Islet of Langerhans (tissue), 1 donor: Measurements from ENCODE around the gene BEX3.
"Not testable (repeated sequence)": the region's sequence is repeated elsewhere in the genome, so short reads cannot be mapped to it uniquely, and the experiment has no call there.

Experiments used
- FAIRE-seq: peaks from one replicate; lab custom pipeline; 2011; peaks lifted over from hg19 to GRCh38; lab: Jason Lieb, UNC

Gene BEX3

GRCh38 chrX:103376118-103376978, at the start of gene BEX3:
Gene BEX3 (plus strand): TSS chrX:103376538. CDS start chrX:103377522, 984 bp downstream.
- no peak for FAIRE-seq

DNA sequence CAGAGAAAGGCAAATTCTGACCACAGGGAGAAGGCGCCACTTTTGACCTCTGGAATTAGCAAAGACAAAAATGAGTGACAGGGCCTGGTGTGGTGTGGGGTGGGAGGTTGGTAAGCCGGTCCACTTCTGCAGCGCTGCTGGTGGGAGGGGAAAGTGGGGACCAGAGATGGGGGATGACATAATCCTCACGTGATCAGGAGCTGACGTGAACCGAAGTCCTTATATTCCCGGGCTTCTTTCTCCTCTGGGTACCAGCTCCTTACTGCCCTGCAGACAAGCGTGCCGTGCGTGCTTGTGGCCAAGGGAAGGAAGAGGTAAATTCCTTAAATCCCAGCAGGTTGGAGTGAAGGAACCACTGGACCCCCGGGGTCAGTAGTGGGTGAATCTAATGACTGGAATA, 46.3 kb upstream of the BEX3 start, which contains the start of gene TCEAL7:
TSS of gene TCEAL7 (plus strand) at position 249 of the 400 bp plus-strand sequence. CDS start 1,165 bp downstream, outside the sequence.
- FAIRE-seq = no peak

- FAIRE-seq = no peak
Measured at GRCh38 chrX:103330681-103331288, 45.6 kb upstream of the BEX3 start.

DNA sequence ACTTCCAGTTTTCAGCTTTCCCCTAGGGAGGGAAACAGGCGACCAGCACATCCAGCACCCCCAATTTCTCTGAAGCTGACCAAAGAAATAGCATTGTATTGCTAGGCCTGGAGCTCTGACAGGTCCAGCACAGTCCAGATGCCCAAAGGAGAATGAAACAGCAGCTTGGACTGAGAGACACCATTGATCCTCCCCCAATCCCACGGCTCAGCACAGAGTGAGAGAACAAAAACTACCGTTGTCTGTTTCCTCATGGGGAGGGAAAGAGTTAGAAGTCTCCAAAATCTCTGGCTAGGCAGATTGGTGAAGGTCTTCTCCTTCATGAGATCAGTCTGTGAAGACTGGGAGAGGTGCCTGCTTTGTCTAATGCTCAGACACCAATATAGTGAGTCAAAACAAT, 37.7 kb upstream of the BEX3 start:
- FAIRE-seq = no peak

GRCh38 chrX:103343105-103343504, 33.2 kb upstream of the BEX3 start:
- FAIRE-seq = peak; percentile 83

DNA sequence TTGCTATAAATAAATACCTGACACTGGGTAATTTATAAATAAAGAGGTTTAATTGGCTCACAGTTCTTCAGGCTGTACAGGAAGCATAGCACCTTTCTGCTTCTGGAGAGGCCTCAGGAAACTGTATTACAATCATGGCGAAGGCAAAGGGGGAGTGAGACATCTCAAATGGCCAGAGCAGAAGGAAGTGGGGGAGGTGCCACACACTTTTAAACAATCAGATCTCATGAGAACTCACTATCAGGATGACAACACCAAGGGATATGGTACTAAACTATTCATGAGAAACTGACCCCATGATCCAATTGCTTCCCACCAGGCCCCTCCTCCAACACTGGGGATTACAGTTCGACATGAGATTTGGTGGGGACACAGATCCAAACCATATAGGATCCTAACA, 31.7 kb upstream of the BEX3 start:
- FAIRE-seq = no peak

DNA sequence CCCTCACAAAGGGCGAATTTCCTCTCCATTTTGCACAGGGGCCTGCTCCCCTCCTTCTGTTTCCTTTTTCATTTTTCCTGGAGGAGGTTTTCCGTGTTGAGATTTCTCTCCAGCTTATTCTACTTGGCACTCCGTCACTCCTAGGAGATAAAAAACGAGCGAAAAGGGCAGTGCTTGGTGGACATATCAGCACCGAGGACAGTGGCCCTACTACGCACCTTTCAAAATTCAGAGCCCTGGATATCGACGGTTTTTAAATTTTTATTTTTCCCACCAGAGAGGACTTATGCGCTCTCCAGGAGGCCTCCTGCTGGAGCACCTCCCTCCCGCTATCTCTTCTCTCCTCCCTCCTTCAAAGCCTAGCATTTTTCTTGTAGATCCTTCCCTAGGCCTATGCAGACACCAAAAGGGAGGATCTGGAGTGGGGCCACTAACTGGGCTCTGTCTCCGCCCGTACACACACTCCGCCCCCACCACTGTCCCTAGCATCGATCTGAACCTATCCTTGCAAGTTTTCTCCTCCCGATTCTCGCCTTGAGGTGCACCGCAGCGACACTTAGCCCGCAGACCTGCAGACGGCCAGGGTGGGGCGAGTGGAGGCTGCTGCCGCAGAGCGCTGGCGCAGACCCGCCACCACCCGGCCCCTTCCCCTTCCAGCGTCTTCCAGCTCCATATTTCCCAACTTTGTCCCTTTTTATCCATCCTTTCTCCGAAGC, 28.5 kb upstream of the BEX3 start:
- no peak for FAIRE-seq

DNA sequence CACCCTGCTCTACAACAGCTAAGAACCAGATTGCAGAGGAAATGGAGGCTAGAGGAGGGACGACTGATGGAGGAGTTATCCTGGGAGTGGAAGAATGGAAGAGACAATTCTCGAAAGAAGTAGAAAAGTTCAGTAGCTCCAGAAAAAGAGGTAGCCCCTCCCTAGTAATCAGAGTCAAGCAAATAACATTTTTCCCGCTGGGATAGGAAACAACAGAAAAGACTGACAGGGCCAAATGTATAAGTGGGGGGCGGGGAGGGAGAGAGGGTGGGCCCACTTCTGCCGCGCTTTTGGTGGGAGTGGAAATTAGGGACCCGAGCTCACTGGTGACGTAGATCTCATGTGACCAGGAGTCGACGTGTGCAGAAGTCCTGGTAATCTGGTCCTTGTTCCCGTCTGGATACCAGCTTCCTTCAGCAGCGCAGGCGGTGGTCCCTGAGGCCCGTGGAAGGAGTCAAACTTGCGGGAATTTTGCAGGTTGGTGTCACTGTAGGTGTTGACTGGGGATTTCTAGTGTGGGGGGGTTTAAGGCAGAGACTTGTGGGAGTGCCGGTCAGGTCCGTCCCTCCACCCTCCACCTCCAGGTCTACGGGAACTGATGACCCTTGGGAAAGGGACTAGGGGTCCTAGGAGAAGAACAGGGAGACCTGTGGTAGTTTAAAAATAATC, 20.1 kb upstream of the BEX3 start, which contains the start of gene TCEAL9:
TSS of gene TCEAL9 (plus strand) at position 377 of the 669 bp plus-strand sequence. CDS start 1,179 bp downstream, outside the sequence.
- peak; percentile 30 for FAIRE-seq

DNA sequence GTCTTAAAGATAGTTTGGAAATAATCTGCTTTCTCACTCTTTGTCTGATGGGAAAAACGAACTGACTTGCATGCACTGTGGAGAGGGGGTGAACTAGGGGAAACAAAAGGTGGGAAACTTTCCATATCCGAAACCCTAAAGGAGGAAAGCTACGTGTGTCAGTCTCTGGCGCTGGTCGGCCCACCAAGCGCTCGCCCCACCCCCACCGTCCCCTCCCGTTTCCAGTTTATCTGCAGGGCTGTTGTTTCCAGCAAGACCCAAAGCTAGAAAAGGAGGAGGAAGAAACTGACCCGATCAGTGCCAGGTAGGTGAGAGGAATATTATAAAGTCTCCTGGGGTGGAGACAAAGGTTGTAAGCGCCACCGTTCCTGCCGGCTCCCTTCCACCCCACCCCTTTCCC, 19.5 kb upstream of the BEX3 start:
- no peak for FAIRE-seq

GRCh38 chrX:103357871-103358270, 18.5 kb upstream of the BEX3 start:
- FAIRE-seq = no peak

- FAIRE-seq = not testable (repeated sequence)
Measured at GRCh38 chrX:103359605-103360004, 16.7 kb upstream of the BEX3 start.

DNA sequence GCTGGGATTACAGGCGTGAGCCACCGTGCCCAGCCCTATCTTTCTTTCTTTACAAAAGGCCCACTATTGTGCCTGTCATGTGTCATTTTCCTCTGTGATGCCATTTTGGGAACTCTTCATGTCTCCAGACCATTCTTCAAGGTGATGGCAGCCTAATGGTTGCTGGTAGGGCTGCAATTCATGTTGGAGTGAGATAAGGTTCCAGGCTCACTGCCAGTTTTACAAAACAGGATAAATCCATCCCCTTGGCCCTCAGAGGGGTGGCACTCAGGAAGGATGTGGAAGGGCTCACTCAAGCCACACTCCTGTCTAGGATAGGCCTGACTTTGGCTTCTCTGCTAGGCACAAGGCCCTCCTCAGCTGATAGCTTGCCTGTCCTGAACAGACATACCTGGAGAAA, 16.2 kb upstream of the BEX3 start:
- no peak for FAIRE-seq

- no peak for FAIRE-seq
Measured at GRCh38 chrX:103360916-103361315, 15.4 kb upstream of the BEX3 start.

DNA sequence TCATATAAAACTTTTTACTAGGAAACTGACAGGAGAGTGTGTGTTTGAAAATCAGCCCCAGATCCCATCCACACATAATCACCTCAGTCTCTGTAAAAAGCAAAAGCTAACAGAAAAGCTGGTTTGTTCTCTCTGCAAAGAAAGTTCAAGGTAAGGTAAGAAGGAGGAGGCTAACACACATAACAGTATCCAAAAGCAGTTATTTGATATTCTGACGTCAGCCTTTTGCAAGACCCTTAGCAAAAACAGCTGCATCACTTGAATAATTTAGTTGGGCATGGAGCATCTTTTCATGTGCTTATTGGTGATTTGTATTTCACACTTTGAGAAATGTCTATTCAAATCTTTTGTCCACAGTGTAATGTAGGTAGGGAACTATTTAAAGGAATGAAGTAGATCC, 14.5 kb upstream of the BEX3 start:
- no peak for FAIRE-seq

DNA sequence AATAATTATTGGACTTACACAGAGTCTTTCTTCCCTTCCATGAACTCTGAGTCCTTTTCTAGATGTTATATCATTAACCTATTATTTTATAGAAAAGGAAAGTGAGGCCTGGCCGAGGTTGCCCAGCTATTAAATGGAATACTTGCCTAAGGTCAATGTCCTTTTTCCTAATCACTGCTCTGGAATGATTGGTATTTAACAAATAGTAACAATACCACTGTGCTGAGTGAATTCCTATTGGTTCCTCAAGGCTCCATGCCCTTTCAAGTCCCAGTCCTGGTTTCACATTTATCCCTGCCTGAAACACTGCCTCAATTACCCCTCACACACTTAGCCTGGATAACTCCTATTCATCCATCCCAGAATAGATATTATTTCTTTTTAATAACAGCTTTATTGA, 13.9 kb upstream of the BEX3 start:
- FAIRE-seq = no peak

DNA sequence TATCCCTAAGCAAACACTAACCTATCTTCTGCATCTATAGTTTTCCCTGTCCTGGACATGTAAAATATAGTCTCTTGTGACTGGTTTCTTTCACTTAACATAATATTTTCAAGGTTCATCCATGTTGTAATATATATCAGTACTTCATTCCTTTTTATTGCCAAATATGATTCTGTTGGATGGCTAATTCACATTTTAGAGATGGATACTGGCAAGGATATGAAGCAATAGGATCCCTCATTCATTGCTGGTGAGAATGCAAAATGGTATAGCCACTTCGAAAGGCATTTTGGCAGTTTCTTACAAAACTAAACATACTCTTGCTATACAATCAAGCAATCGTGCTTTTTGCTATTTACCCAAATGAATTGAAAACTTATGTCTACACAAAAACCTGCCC, 13.3 kb upstream of the BEX3 start:
- no peak for FAIRE-seq

DNA sequence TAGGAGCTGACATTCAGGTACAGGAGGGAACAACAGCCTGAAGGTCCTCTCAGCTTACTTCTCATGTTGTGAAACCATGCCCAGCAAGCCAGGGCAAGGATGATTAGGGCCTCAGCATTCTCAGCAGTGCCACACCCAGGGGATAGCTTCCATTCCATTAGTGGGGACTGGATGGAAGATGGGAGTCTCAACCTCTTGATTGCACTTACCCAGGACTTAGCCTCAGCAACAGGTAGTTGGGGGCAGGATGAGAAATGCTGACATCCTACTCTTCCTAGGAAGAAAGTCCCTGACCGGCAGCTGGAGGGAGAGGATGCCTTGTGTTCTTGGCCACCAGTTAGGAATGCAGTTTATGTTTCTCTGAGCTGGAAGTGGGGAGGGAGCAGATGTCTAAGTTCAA, 8.8 kb upstream of the BEX3 start:
- no peak for FAIRE-seq

DNA sequence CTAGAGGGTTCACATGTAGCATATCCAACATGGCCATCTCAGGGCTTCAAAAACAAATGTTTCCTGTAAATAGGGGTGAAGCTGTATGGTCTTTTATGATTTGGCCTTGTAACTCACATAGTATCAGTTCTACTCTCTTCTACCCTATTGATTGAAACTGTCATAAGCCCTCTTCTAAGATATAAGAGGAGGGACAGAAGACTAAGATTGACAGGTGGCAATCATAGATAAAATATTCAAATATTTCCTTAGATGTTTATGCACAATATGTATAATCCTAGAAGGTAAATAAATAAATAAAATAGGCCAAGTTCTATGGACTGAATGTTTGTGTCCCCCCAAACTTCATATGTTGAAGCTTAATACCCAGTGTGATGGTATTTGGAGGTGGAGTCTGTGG, 6.9 kb upstream of the BEX3 start:
- FAIRE-seq = no peak

DNA sequence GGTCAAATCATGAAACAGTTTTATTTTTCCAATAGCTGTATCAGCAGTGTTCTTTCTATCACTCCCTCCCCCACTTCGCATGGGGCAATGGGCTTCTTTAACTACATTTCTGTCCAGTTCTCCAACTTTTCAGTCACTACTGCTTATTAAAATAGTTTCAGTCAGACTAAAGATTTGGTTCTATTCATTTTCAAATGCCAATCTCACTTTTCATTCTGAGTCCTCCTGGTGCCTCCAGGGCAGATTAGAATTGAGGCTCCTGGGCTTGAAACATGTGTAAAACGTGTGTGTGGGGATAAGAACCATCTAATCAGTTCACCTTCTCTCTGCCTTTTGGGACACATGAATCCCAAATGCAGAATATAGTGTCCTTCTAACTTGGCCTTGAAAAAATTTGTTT, 3.5 kb upstream of the BEX3 start:
- FAIRE-seq = no peak

DNA sequence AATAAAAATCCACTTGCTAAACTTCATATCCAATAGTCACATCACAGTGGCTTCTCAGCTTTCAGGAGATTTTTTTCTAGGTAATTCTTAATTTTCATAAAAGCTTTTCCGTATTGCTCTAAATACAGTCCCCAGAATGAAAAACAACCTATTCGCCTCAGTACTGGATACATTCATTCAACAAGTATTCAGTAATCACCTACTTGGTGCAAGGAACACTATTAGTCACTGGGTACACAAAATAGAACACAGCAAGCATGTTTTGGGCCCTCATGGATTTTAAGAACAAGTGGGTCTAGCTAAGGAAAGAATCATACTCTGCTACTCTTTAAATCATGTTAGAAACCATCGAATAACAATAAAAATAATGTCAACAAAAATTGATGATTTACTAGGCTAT, 2.8 kb upstream of the BEX3 start:
- no peak for FAIRE-seq

GRCh38 chrX:103376979-103377324, 614 bp downstream of the BEX3 start:
- no peak for FAIRE-seq

- FAIRE-seq = no peak
Measured at GRCh38 chrX:103378990-103379389, 2.7 kb downstream of the BEX3 start.

GRCh38 chrX:103382877-103383276, 6.5 kb downstream of the BEX3 start:
- FAIRE-seq = no peak
